HS-5 (cell line): Measurements from ENCODE around the gene TRAF2.
"Not testable (repeated sequence)": the region's sequence is repeated elsewhere in the genome, so short reads cannot be mapped to it uniquely, and the experiment has no call there.

Experiments
- DNase-seq: peaks from one replicate; pipeline ENCODE4 v3.0.0-alpha.2; 2012; ENCODE audit warnings: low read depth

TRAF2 gene

GRCh38 chr9:136885950-136886578 is at the start of gene TRAF2:
Gene TRAF2, plus strand, starts transcription at chr9:136886516. Its CDS starts 12,225 bp downstream, at chr9:136898741.
- peak; percentile 96 for DNase-seq

- DNase-seq: no peak
Measured at GRCh38 chr9:136837146-136837855, 49.0 kb upstream of the TRAF2 start.

- DNase-seq: not testable (repeated sequence)
Measured at GRCh38 chr9:136837856-136838277, 48.4 kb upstream of the TRAF2 start.

- no peak for DNase-seq
Measured at GRCh38 chr9:136838314-136839228, 47.7 kb upstream of the TRAF2 start.

GRCh38 chr9:136839229-136840139 is 46.8 kb upstream of the TRAF2 start:
- DNase-seq: no peak

GRCh38 chr9:136840140-136840876 is 46.0 kb upstream of the TRAF2 start:
- DNase-seq: no peak

GRCh38 chr9:136840877-136841645 is 45.3 kb upstream of the TRAF2 start:
- no peak for DNase-seq

GRCh38 chr9:136841646-136842379 is 44.5 kb upstream of the TRAF2 start:
- DNase-seq: not testable (repeated sequence)

- not testable (repeated sequence) for DNase-seq
Measured at GRCh38 chr9:136842380-136842948, 43.9 kb upstream of the TRAF2 start, which contains the start of gene AJM1. Gene AJM1, plus strand, starts transcription at chr9:136842478. Its CDS starts 1,937 bp downstream, at chr9:136844415.

- DNase-seq: not testable (repeated sequence)
Measured at GRCh38 chr9:136843159-136843800, 43.0 kb upstream of the TRAF2 start.

GRCh38 chr9:136843801-136844740 is 42.2 kb upstream of the TRAF2 start:
- not testable (repeated sequence) for DNase-seq

GRCh38 chr9:136844761-136845464 is 41.4 kb upstream of the TRAF2 start:
- no peak for DNase-seq

- no peak for DNase-seq
Measured at GRCh38 chr9:136845465-136846260, 40.7 kb upstream of the TRAF2 start.

- DNase-seq: no peak
Measured at GRCh38 chr9:136846376-136847087, 39.8 kb upstream of the TRAF2 start.
